HCT116 (cell line): ENCODE results near the gene PSG5.
"Not testable (repeated sequence)": the region's sequence is repeated elsewhere in the genome, so short reads cannot be mapped to it uniquely, and the experiment has no call there.

Experiments used
- RAD21 ChIP-seq: IDR thresholded peaks from 2 replicates; pipeline ENCODE4 v1.6.1; 2012; ENCODE audit warnings: low read depth, mild to moderate bottlenecking
- TF ChIP-seq, protein P1 (sequence below), 3 experiments: fragments of 200-600 bp in 1 of 3; sonication (generic) in 1 of 3; IDR thresholded peaks in 2 of 3; conservative IDR thresholded peaks in 1 of 3; 2 replicates each; pipeline ENCODE4 v1.5.1; 2012 to 2017; ENCODE audit warnings: low read depth in 2 of 3, low read length in 2 of 3, antibody characterized with exemption in 1 of 3, borderline replicate concordance in 1 of 3, control low read depth in 1 of 3, mild to moderate bottlenecking in 1 of 3, mixed read lengths in 1 of 3, mixed run types in 1 of 3, moderate library complexity in 1 of 3; ENCODE audit not compliant: insufficient read depth in 1 of 3

- TF ChIP-seq, protein P1, sequence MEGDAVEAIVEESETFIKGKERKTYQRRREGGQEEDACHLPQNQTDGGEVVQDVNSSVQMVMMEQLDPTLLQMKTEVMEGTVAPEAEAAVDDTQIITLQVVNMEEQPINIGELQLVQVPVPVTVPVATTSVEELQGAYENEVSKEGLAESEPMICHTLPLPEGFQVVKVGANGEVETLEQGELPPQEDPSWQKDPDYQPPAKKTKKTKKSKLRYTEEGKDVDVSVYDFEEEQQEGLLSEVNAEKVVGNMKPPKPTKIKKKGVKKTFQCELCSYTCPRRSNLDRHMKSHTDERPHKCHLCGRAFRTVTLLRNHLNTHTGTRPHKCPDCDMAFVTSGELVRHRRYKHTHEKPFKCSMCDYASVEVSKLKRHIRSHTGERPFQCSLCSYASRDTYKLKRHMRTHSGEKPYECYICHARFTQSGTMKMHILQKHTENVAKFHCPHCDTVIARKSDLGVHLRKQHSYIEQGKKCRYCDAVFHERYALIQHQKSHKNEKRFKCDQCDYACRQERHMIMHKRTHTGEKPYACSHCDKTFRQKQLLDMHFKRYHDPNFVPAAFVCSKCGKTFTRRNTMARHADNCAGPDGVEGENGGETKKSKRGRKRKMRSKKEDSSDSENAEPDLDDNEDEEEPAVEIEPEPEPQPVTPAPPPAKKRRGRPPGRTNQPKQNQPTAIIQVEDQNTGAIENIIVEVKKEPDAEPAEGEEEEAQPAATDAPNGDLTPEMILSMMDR (IDR thresholded peaks at IDR 0.05 in 2 of 3, conservative IDR thresholded peaks at IDR 0.05 in 1 of 3; ENCODE audit: borderline replicate concordance in 1 of 3, insufficient read depth in 1 of 3, low read depth in 2 of 3, low read length in 2 of 3) = not testable (repeated sequence)
- not testable (repeated sequence) for TF ChIP-seq RAD21
These were observed 11.5 kb upstream of the PSG5 start for GRCh38 chr19:43197666-43198397.
